Measurements from ENCODE around the gene CARD8.

DNA sequence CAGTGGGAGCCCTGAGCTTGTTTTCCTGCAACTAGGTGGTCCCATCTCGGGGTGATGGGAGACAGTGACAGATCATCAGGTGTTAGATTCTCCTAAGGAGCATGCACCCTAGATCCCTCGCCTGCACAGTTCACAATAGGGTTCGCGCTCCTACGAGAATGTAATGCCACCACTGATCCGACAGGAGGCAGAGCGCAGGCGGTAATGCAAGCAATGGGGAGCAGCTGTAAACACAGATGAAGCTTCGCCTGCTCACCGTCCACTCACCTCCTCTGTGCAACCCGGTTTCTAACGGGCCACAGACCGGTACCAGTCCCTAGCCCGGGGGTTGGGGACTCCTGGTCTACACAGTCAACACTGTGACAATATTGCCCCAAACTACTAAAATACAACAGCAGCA lies 38.8 kb downstream of the CARD8 start:
- peak; percentile 61 for TF ChIP-seq CTCF (IDR thresholded peaks at IDR 0.05)
- TF ChIP-seq SMAD3 (CRISPR knock-in tag; IDR thresholded peaks at IDR 0.05; ENCODE audit: borderline replicate concordance): no peak
- TF ChIP-seq NR3C1 (CRISPR knock-in tag; conservative IDR thresholded peaks at IDR 0.05; ENCODE audit: low read depth): no peak
- TF ChIP-seq ZBTB43 (CRISPR knock-in tag; IDR thresholded peaks at IDR 0.05): no peak
- TF ChIP-seq USF2 (CRISPR knock-in tag; IDR thresholded peaks at IDR 0.05): no peak
- TF ChIP-seq TEAD4 (CRISPR knock-in tag; IDR thresholded peaks at IDR 0.05): no peak
- TF ChIP-seq, protein P1, sequence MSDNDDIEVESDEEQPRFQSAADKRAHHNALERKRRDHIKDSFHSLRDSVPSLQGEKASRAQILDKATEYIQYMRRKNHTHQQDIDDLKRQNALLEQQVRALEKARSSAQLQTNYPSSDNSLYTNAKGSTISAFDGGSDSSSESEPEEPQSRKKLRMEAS (CRISPR knock-in tag; IDR thresholded peaks at IDR 0.05): no peak
- no peak for TF ChIP-seq OVOL2 (CRISPR knock-in tag; IDR thresholded peaks at IDR 0.05; ENCODE audit: borderline replicate concordance)
- TF ChIP-seq NR1H2 (CRISPR knock-in tag; IDR thresholded peaks at IDR 0.05): no peak
